OCI-LY1 (cell line): Measurements from ENCODE around the gene TREH.

Experiments used
- H2AFZ ChIP-seq: fragments of 200-600 bp; sonication (generic), shearing (Covaris generic); 2 replicates; pipeline ENCODE4 v1.6.0; 2014; ENCODE audit warnings: antibody characterized with exemption, mild to moderate bottlenecking, low read length
- H3F3A ChIP-seq: fragments of 200-600 bp; sonication (generic), shearing (Covaris generic); 2 replicates; pipeline ENCODE4 v1.6.0; 2014; ENCODE audit warnings: mild to moderate bottlenecking, antibody characterized with exemption, low read length, moderate library complexity; ENCODE audit not compliant: insufficient read depth
- H3K27ac ChIP-seq: fragments of 200-600 bp; sonication (generic); 2 replicates; pipeline ENCODE4 v1.5.1; 2014; ENCODE audit warnings: low read length, mixed run types, mild to moderate bottlenecking, low read depth; ENCODE audit not compliant: poor library complexity, severe bottlenecking
- H3K27me3 ChIP-seq: fragments of 200-600 bp; sonication (generic); 2 replicates; pipeline ENCODE4 v1.6.0; 2014; ENCODE audit warnings: antibody characterized with exemption, mild to moderate bottlenecking, low read length, moderate library complexity; ENCODE audit not compliant: insufficient read depth
- H3K36me3 ChIP-seq: fragments of 200-600 bp; sonication (generic); 2 replicates; pipeline ENCODE4 v1.6.1; 2014; ENCODE audit warnings: mild to moderate bottlenecking, antibody characterized with exemption, low read length, moderate library complexity, mixed read lengths; ENCODE audit not compliant: insufficient read depth
- H3K4me1 ChIP-seq: fragments of 200-600 bp; sonication (generic); 2 replicates; pipeline ENCODE4 v1.5.1; 2014; ENCODE audit warnings: mild to moderate bottlenecking, low read length, moderate library complexity; ENCODE audit not compliant: insufficient read depth, severe bottlenecking
- H3K4me2 ChIP-seq: fragments of 200-600 bp; sonication (generic), shearing (Covaris generic); 2 replicates; pipeline ENCODE4 v1.6.1; 2014; ENCODE audit warnings: low read length
- H3K4me3 ChIP-seq: fragments of 200-600 bp; sonication (generic); 2 replicates; pipeline ENCODE4 v1.5.1; 2014; ENCODE audit warnings: low read length, low read depth, mild to moderate bottlenecking, mixed read lengths; ENCODE audit not compliant: poor library complexity, severe bottlenecking
- H3K79me2 ChIP-seq: fragments of 200-600 bp; shearing (Covaris generic); 2 replicates; pipeline ENCODE4 v1.6.1; 2016; ENCODE audit warnings: mixed run types, low read length, mixed read lengths; ENCODE audit not compliant: insufficient read depth
- H3K9ac ChIP-seq: fragments of 200-600 bp; sonication (generic), shearing (Covaris generic); 2 replicates; pipeline ENCODE4 v1.6.1; 2014; ENCODE audit warnings: mild to moderate bottlenecking, low read length, mixed read lengths
- H3K9me2 ChIP-seq: fragments of 200-600 bp; sonication (generic), shearing (Covaris generic); 2 replicates; pipeline ENCODE4 v1.6.1; 2014; ENCODE audit warnings: low read depth, mild to moderate bottlenecking, low read length, mixed read lengths
- H3K9me3 ChIP-seq: fragments of 200-600 bp; shearing (Covaris generic); 2 replicates; pipeline ENCODE4 v1.6.1; 2014; ENCODE audit warnings: low read length, mixed read lengths
- H4K20me1 ChIP-seq: fragments of 200-600 bp; sonication (generic), shearing (Covaris generic); 2 replicates; pipeline ENCODE4 v1.6.0; 2016; ENCODE audit warnings: mild to moderate bottlenecking, low read length; ENCODE audit not compliant: insufficient read depth
- EZH2 ChIP-seq: fragments of 200-600 bp; sonication (generic), shearing (Covaris generic); IDR thresholded peaks from 2 replicates; pipeline ENCODE4 v1.8.0; 2017; ENCODE audit warnings: borderline replicate concordance, mixed run types, mild to moderate bottlenecking, antibody characterized with exemption, low read length, moderate library complexity, mixed read lengths
- TF ChIP-seq, protein P1 (sequence below): fragments of 200-600 bp; sonication (generic), shearing (Covaris generic); IDR thresholded peaks from 2 replicates; pipeline ENCODE4 v1.5.1; 2017; ENCODE audit warnings: mild to moderate bottlenecking, antibody characterized with exemption, low read length, moderate library complexity, mixed read lengths

TREH gene

DNA sequence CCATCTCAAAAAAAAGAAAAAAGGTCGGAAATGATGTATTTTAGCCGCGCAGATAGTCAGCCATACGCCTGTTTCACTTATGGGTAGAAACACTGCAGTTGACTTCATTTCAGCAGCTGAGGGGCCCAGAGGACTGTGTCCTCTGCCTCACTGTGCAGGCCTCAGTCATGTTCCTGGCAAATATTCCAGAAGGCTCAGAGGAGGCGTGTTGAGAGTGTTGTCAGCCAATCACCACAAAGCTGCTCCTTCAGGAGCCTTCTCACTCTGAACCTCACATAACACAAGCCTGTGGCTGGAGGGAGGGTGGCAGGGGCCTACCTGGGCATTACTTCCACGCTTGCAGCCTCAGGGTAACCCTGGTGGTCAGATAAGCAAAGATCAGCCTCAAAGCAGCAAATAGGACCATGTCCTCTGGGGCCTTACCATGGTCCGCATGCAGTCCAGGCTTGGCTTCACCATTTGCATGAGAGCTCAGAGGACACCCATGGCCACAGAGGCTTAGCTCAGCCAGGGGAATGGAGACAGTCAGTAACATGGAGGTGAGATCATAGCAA, 17.3 kb upstream of the TREH start:
- H3K4me2 ChIP-seq = no peak overlapping the region

DNA sequence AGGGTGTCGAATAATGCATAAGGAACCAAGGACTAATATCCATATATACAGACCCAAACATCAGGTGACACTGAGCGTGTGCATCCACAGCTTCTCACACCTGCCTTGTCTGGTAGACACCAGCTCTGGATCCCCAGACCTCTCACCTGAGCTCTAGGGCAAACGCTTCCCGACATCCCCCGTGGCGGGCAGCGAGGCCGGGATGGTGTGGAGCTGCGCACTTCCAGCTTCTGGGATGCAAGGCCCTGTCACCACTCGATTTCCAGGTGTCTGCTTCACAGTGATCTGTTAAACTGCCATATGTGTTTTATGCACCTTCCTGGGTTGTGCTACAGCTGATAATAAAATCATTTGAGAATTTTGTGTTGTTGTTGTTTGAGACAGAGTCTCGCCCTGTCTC, 15.3 kb upstream of the TREH start:
- H3K79me2 ChIP-seq = no peaks in the 10 kb centered on the region
- H3K27ac ChIP-seq = no peak overlapping the region
- H3K9me3 ChIP-seq = no peaks in the 10 kb centered on the region
- no peak overlapping the region for H3K4me2 ChIP-seq
- no peaks in the 10 kb centered on the region for H3K9me2 ChIP-seq
- H3K4me1 ChIP-seq = peaks cover 10% of the 10 kb centered on the region
- TF ChIP-seq, protein P1, sequence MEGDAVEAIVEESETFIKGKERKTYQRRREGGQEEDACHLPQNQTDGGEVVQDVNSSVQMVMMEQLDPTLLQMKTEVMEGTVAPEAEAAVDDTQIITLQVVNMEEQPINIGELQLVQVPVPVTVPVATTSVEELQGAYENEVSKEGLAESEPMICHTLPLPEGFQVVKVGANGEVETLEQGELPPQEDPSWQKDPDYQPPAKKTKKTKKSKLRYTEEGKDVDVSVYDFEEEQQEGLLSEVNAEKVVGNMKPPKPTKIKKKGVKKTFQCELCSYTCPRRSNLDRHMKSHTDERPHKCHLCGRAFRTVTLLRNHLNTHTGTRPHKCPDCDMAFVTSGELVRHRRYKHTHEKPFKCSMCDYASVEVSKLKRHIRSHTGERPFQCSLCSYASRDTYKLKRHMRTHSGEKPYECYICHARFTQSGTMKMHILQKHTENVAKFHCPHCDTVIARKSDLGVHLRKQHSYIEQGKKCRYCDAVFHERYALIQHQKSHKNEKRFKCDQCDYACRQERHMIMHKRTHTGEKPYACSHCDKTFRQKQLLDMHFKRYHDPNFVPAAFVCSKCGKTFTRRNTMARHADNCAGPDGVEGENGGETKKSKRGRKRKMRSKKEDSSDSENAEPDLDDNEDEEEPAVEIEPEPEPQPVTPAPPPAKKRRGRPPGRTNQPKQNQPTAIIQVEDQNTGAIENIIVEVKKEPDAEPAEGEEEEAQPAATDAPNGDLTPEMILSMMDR = no peak
- no peak for TF ChIP-seq EZH2
- no peak overlapping the region for H3K9ac ChIP-seq
- no peaks in the 10 kb centered on the region; the same call in 1 of the 2 replicates for H3K27me3 ChIP-seq
- H3K4me3 ChIP-seq = no peak overlapping the region
- H3F3A ChIP-seq = no peaks in the 10 kb centered on the region
- no peak overlapping the region for H2AFZ ChIP-seq
- no peaks in the 10 kb centered on the region for H4K20me1 ChIP-seq
- H3K36me3 ChIP-seq = no peaks in the 10 kb centered on the region; the same call in 1 of the 2 replicates

More for the DNA sequence above, 17.3 kb upstream of the TREH start:
- no peaks in the 10 kb centered on the region for H3K9me2 ChIP-seq
- H2AFZ ChIP-seq = no peak overlapping the region
- H3K9ac ChIP-seq = no peak overlapping the region
- no peaks in the 10 kb centered on the region for H3F3A ChIP-seq
- H3K4me1 ChIP-seq = peaks cover 14% of the 10 kb centered on the region
- no peaks in the 10 kb centered on the region for H3K79me2 ChIP-seq
- H3K4me3 ChIP-seq = no peak overlapping the region
- TF ChIP-seq, protein P1 = no peak
- no peak for TF ChIP-seq EZH2
- H4K20me1 ChIP-seq = no peaks in the 10 kb centered on the region
- H3K27ac ChIP-seq = no peak overlapping the region
- no peaks in the 10 kb centered on the region for H3K9me3 ChIP-seq
- no peaks in the 10 kb centered on the region; the same call in 1 of the 2 replicates for H3K27me3 ChIP-seq
- H3K36me3 ChIP-seq = no peaks in the 10 kb centered on the region; the same call in 1 of the 2 replicates

DNA sequence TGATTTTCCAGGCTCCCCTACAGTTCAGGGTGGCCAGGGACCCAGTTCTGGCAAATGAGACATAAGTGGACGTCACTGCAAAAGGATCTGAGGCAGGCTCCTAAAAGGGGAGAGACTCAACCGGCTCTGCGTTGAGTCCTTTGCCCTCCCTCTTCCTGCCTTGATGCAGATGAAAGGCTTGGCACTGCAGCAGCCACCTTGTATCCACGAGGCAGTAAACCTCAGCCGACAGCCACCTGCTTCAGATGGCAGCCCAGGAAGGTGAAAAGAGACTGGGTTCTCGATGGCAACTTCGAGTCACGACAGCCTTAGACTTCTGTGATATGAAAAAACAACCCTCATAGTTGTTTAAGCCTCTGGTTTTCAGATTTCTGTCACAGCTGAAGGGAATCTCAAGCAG, 14.7 kb upstream of the TREH start:
- Histone ChIP-seq H2AFZ (no peak overlapping the region), H3F3A (no peaks in the 10 kb centered on the region), H4K20me1 (no peaks in the 10 kb centered on the region), H3K27me3 (no peaks in the 10 kb centered on the region; the same call in 1 of the 2 replicates), H3K4me1 (peaks cover 7% of the 10 kb centered on the region), H3K36me3 (no peaks in the 10 kb centered on the region; the same call in 1 of the 2 replicates), H3K9me2 (no peaks in the 10 kb centered on the region), H3K27ac (no peak overlapping the region), H3K9ac (no peak overlapping the region), H3K79me2 (no peaks in the 10 kb centered on the region), H3K4me2 (no peak overlapping the region), H3K9me3 (no peaks in the 10 kb centered on the region), H3K4me3 (no peak overlapping the region)
- TF ChIP-seq EZH2 = no peak
- TF ChIP-seq, protein P1 = no peak
